ENCODE data around the gene PRKRA. TPM values are rescaled to one million over a fixed set of nuclear protein-coding genes. Genes with fewer than 3 reads are reported as not detected.
"Not testable (repeated sequence)": the region's sequence is repeated elsewhere in the genome, so short reads cannot be mapped to it uniquely, and the experiment has no call there.

The PRKRA gene
- total RNA-seq, 1 donor from 2014 or later: 48.8 TPM

GRCh38 chr2:178474560-178474959 is 23.6 kb upstream of the PRKRA start:
- no peaks in the 10 kb centered on the region for H3K36me3 Mint-ChIP-seq (ENCODE audit: low read depth)
- H3K27ac Mint-ChIP-seq (ENCODE audit: unreplicated experiment): no peak overlapping the region
- DNase-seq (ENCODE audit: low spot score): no peak
- H3K4me1 Mint-ChIP-seq (ENCODE audit: low read depth): peaks cover 40% of the 10 kb centered on the region
- H3K9me3 Mint-ChIP-seq (ENCODE audit: low read depth): no peaks in the 10 kb centered on the region
- no peak overlapping the region for H3K4me3 Mint-ChIP-seq (ENCODE audit: unreplicated experiment)
- TF ChIP-seq, protein P1, sequence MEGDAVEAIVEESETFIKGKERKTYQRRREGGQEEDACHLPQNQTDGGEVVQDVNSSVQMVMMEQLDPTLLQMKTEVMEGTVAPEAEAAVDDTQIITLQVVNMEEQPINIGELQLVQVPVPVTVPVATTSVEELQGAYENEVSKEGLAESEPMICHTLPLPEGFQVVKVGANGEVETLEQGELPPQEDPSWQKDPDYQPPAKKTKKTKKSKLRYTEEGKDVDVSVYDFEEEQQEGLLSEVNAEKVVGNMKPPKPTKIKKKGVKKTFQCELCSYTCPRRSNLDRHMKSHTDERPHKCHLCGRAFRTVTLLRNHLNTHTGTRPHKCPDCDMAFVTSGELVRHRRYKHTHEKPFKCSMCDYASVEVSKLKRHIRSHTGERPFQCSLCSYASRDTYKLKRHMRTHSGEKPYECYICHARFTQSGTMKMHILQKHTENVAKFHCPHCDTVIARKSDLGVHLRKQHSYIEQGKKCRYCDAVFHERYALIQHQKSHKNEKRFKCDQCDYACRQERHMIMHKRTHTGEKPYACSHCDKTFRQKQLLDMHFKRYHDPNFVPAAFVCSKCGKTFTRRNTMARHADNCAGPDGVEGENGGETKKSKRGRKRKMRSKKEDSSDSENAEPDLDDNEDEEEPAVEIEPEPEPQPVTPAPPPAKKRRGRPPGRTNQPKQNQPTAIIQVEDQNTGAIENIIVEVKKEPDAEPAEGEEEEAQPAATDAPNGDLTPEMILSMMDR (IDR thresholded peaks at IDR 0.05): no peak
- no peaks in the 10 kb centered on the region for H3K27me3 Mint-ChIP-seq (ENCODE audit: low read depth)

GRCh38 chr2:178473931-178474330 is 23.0 kb upstream of the PRKRA start:
- TF ChIP-seq, protein P1 (IDR thresholded peaks at IDR 0.05): no peak
- no peak for DNase-seq (ENCODE audit: low spot score)
- Mint-ChIP-seq H3K27me3 (ENCODE audit: low read depth) (no peaks in the 10 kb centered on the region), H3K9me3 (ENCODE audit: low read depth) (no peaks in the 10 kb centered on the region), H3K4me1 (ENCODE audit: low read depth) (peaks cover 34% of the 10 kb centered on the region), H3K4me3 (ENCODE audit: unreplicated experiment) (no peak overlapping the region), H3K36me3 (ENCODE audit: low read depth) (no peaks in the 10 kb centered on the region), H3K27ac (ENCODE audit: unreplicated experiment) (no peak overlapping the region)

GRCh38 chr2:178473373-178473772 is 22.4 kb upstream of the PRKRA start:
- TF ChIP-seq, protein P1 (IDR thresholded peaks at IDR 0.05): no peak
- H3K27ac Mint-ChIP-seq (ENCODE audit: unreplicated experiment): no peak overlapping the region
- H3K27me3 Mint-ChIP-seq (ENCODE audit: low read depth): no peaks in the 10 kb centered on the region
- no peaks in the 10 kb centered on the region for H3K9me3 Mint-ChIP-seq (ENCODE audit: low read depth)
- no peaks in the 10 kb centered on the region for H3K36me3 Mint-ChIP-seq (ENCODE audit: low read depth)
- peaks cover 31% of the 10 kb centered on the region for H3K4me1 Mint-ChIP-seq (ENCODE audit: low read depth)
- H3K4me3 Mint-ChIP-seq (ENCODE audit: unreplicated experiment): no peak overlapping the region
- DNase-seq (ENCODE audit: low spot score): no peak

DNA sequence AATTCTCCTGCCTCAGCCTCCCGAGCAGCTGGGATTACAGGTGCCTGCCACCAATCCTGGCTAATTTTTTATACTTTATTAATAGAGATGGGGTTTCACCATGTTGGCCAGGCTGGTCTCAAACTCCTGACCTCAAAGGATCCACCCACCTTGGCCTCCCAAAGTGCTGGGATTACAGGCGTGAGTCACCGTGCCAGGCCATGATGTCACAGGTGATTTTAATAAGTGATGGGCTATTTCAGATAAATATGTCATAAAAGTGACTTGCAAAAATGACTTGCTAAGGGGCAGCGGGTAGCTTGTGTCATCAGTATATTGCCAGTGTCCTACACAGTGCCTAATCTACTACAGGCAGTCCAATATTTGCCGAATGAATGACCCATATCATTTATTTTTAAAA is 20.3 kb upstream of the PRKRA start:
- peaks cover 18% of the 10 kb centered on the region for H3K4me1 Mint-ChIP-seq (ENCODE audit: low read depth)
- H3K9me3 Mint-ChIP-seq (ENCODE audit: low read depth); H3K4me3 Mint-ChIP-seq (ENCODE audit: unreplicated experiment); H3K36me3 Mint-ChIP-seq (ENCODE audit: low read depth); H3K27ac Mint-ChIP-seq (ENCODE audit: unreplicated experiment); H3K27me3 Mint-ChIP-seq (ENCODE audit: low read depth); DNase-seq (ENCODE audit: low spot score): not testable (repeated sequence)

- H3K9me3 Mint-ChIP-seq (ENCODE audit: low read depth): no peaks in the 10 kb centered on the region
- no peaks in the 10 kb centered on the region for H3K27me3 Mint-ChIP-seq (ENCODE audit: low read depth)
- DNase-seq (ENCODE audit: low spot score): no peak
- peaks cover 5% of the 10 kb centered on the region for H3K36me3 Mint-ChIP-seq (ENCODE audit: low read depth)
- H3K27ac Mint-ChIP-seq (ENCODE audit: unreplicated experiment): no peak overlapping the region
- no peak overlapping the region for H3K4me3 Mint-ChIP-seq (ENCODE audit: unreplicated experiment)
- H3K4me1 Mint-ChIP-seq (ENCODE audit: low read depth): peaks cover 11% of the 10 kb centered on the region
- TF ChIP-seq, protein P1 (IDR thresholded peaks at IDR 0.05): no peak
Measured at GRCh38 chr2:178469219-178469849, 18.4 kb upstream of the PRKRA start.

GRCh38 chr2:178457390-178457886 is 6.5 kb upstream of the PRKRA start:
- no peak overlapping the region for H3K27ac Mint-ChIP-seq (ENCODE audit: unreplicated experiment)
- TF ChIP-seq, protein P1 (IDR thresholded peaks at IDR 0.05): no peak

More at GRCh38 chr2:178457390-178457886, 6.5 kb upstream of the PRKRA start:
- Mint-ChIP-seq H3K27me3 (ENCODE audit: low read depth) (no peaks in the 10 kb centered on the region), H3K4me3 (ENCODE audit: unreplicated experiment) (no peak overlapping the region), H3K36me3 (ENCODE audit: low read depth) (no peaks in the 10 kb centered on the region), H3K9me3 (ENCODE audit: low read depth) (no peaks in the 10 kb centered on the region), H3K4me1 (ENCODE audit: low read depth) (no peaks in the 10 kb centered on the region)
- no peak for DNase-seq (ENCODE audit: low spot score)

All from chondrocyte (in vitro differentiated cells).